ENCODE results near the gene DOCK2.
"Not testable (repeated sequence)": the region's sequence is repeated elsewhere in the genome, so short reads cannot be mapped to it uniquely, and the experiment has no call there.

DOCK2 gene

DNA sequence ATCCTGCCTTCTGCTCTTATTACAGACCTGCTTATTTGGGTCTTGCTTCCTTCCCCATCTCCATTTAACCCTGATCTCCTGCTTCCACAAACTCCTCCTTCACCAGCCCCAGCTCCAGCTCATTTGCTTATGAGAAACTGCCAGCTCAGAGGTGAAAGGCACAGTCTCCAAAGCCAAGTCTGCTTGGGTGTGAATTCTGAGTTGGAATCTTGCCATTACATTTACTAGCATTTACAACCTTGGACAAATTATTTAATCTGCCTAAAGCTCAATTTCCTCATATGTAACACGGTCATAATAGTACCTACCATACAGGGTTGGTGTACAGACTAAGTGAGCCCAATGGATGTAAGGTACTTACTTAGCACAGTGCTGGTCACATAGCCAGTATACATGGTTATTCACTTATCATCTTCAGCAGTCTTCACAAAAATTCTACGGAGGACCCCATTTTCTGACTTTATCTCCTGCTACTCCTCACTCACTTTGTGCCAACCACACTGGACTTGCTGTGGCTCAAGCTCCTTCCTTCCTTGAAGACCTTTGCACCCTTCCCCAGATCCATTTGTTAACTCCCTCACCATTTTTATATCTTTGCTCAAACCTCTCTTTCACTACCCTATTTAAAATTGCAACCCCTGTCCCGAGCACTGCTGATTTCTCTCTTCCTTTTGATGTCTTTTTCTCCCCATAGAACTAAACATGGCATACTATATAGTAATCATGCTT lies 86.2 kb downstream of the DOCK2 start:
- no peak for DNase-seq

DNA sequence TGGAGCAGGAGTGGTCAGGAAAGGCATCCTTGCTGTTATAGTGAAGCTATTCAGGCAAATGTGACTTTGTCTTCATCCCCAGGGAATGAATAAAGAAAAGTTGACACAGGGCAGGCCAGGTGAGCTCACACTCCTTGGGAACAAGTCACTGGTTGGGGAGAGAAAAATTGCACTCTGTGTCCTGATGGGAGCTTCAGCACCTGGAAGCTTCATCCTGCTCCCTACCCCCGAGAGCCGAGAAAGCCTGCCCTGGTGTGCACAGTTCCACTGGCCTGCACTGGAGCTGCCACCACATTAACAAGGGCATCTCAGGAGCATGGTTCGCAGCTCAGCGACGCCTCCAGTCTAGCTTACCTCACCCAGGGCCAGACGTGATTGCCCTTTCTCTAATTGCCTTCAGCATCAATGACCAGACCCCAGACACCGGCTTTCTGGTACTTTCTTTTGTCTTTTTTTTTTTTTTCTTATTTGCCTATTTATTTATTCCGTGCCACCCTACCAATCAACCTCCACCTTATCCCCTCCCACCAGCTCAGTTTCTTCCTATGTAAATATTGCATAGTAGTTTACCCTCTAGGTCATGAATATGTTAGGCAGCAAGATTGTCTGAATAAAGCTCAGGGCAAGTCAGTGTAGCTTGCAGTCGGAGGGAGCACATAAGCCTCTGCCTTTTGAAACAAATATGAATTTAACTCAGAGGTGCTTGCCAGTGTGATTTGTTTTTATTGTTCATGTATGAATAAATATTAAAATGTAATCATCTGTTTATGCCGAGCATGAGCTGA lies 87.4 kb downstream of the DOCK2 start:
- DNase-seq: no peak

DNA sequence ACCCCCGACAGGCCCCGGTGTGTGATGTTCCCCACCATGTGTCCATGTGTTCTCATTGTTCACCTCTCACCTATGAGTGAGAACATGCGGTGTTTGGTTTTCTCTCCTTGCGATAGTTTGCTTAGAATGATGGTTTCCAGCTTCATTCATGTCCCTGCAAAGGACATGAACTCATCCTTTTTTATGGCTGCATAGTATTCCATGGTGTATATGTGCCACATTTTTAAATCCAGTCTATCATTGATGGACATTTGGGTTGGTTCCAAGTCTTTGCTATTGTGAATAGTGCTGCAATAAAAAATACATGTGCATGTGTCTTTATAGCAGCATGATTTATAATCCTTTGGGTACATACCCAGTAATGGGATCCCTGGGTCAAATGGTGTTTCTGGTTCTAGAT lies 88.6 kb downstream of the DOCK2 start:
- DNase-seq: not testable (repeated sequence)

DNA sequence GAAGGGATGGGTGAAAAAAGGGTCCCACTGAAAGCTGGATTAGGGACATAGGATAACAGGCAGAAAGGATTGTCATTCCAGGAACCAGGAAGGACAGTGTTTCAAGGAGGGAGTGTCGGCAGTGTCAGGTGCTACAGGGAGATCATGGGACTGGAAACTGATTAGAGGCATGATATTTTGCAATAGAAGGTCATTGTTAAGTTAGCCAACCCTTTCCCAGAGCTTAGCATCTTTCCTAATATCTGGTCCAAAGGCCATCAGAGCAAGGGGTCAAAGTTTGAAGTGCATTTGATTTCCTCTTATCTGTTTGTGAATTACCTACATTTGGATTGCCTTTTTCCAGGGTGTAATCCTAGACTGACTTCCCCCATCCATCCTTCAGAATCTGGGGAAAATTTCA lies 91.3 kb downstream of the DOCK2 start:
- no peak for DNase-seq

DNA sequence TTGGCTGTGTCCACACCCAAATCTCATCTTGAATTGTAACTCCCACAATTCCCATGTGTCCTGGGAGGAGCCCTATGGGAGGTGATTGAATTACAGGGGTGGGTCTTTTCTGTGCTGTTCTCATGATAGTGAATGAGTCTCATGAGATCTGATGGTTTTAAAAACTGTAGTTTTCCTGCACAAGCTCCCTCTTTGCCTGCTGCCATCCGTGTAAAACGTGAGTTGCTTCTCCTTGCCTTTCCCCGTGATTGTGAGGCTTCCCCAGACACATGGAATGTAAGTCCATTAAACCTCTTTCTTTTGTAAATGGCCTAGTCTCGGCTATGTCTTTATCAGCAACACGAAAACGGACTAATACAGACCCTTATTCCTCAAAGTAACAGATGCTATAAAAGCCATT lies 94.1 kb downstream of the DOCK2 start:
- no peak for DNase-seq

DNA sequence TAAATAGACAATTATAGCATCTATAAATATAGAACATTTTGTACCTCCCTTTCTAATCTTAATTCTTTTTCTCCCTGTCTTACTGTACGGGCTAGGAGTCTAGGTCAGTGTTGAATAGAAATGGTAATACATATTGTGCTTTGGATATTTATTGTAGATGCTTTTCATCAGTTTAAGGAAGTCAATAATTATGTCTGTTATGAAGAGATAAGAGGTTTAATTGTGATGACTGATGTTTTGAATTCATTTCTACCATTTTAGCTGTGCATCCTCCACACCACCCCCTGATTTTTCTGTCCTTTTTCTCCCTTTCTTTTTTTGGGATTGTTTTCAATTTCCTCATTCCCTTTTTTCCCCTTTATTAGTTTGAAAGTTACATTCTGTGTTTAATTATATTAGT lies 95.8 kb downstream of the DOCK2 start:
- DNase-seq: no peak

DNA sequence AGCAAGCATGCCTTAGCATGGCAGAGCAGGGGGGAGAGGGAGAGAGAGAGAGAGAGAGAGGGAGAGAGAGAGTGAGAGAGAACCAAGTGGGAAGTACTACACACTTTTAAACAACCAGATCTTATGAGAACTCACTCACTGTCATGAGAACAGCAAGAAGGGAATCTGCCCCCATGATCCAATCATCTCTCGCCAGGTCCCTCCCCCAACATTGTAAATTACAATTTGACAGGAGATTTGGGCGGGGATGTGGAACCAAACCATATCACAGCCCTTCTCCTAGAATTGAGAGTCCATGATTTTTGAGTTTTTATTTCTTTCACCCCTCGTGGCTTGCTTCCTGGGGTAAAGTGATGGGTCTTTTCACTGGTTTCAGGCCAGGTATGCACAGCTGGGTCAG lies 98.8 kb downstream of the DOCK2 start:
- DNase-seq: no peak

DNA sequence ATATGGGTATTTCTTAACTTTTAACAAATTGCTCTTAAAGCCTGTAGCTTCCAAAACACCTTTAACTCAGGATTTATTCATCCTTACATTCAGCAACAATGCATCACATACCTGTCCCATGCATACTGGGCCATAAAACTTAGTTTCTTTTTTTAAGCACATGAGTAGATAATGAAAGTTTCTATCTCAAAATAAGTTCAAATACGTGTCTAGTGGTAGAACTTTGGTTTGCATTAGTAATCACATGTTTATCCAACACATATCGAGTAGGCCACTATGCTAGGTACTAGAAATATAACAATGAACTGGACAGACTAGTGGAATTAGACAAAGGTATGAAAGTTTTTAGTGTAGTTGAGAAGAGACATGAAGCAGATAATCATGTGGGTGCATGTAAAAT lies 99.6 kb downstream of the DOCK2 start:
- DNase-seq: no peak

DNA sequence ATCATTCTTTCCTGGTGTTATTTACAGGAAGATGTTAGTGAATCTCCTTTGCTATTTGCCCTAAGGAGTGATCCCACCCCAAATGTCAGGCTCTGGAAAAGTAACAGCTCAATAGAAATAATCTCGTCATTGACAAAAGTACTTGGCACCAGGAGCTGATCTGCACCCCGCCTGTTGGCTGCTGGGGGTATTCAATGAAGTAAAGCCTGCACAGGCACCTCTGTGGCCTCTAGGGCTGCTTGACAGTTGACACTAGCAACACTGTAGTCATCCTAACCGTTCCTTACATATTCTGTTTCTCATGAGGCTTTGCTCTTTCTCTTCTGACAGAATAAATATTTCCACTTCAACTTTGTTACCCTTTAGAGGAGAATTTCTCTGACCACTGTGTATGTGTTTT lies 103.4 kb downstream of the DOCK2 start:
- no peak for DNase-seq

DNA sequence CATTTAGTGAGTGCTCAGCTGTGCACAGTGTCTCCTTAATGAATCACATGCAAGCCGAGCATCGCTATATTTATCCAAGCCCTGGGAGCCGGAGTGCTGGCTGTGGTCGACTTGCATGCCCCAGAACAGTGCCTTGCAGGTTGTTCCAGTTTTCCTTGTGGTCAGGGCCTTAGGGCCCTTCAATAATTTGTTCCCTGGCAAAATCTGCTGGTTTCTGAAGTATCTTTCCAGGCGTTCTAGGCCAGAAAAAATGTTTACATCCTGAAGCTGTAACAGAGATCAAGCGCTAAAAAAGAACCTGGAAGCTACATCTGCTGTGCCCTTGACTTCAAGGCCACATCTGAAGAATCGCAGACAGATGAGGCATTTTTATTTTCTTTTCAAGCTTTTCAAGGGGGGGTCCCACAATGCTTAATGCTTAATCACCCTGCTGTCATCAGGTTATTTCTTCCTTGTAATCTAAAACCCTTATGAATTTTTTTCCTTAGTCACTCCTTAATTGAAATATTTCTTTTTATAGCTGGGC lies 105.8 kb downstream of the DOCK2 start:
- DNase-seq: no peak

DNA sequence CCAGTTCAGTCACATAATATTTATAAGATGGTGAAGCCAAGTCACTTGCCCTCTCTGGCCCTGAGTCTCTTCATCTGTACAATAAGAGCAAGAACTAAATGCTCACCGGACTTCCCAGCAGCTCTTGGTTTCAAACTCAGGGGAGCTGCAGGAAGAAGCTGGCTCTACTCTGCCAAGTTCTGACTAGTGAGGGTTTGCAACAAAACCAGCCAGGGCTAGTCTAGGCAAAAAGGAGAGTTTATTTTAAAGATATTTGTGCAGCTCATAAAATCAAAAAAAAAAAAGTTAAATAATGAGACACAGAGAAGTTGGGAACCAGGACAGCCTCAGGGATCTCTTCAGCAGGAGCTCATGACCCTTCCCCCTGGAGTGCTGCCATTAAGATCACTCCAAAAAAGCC lies 107.3 kb downstream of the DOCK2 start:
- DNase-seq: no peak

DNA sequence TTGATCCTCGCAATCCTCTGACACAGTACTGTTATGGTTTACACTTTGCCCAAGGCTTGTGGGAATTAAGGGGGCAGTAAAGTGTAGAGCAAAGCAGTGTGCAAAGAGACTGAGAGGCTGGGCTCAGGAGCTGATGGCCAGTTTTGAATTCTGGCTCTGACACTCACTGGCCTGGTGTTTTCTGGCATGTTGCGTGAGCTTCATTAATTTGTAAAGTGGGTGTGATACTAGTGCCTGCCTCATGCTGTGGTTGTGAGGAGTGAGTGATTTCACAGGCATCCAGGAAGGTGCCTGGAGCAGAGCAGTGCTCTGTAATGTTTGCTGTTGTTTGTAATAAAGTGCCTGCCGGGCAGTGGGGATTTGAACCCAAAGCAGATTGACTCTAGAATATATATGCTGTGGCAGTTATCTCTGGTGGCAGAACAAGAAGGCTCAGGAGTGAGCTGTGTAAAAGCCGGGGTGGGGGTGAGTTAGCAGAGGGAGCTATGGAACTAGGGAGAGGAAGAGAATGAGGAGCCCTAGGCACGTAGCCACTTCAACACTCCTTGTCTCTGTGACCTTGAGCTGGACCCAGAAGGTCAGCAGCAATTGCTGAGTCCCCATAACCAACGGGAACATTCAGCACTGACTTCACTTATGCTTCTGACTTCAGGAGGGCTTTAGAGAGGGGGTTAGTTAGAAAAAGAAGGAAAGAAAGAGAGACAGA lies 108.5 kb downstream of the DOCK2 start:
- no peak for DNase-seq

DNA sequence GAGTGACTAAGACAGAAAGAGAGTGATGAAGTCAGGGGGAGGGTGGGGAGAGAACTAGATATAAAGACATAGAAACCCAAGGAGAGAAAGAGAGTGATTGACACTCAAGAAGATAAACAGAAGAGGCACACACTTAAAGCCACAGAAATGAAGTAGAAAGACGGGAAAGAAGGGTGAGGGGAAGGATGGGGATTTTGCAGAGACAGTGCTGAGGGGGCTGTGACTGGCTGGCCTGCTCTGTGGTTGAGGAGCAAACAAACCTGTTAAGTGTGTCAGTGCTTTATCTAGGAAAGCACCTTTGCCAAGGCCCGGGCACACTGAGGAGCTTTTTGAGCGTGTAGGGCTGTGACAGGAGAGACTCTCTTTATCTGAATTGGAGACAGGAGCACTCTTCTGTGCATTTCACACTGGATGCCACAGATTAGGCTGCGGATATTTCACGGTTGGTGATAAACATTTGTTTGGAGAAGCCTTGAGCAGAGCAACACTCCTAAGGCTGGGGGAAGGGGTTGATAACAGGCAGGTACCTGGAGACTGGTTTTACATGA lies 109.1 kb downstream of the DOCK2 start:
- no peak for DNase-seq

DNA sequence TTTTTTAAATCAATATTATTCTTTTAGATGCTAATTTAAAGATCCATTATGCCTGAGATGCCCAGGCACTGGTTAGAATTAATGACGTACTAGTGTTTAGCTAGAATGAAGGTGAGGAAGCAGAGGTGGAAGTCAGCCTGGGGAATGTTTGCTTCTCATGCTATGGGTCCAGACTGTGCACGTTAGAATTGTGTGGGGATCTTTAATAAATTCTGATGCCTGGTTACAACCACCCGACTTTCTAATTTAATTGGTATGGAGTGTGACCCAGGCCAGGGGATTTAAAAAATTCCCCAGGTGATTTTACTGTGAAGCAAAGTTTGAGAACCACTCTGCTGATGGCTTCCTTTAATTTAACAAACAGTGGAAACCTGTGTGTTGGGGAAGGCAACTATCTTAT lies 111.1 kb downstream of the DOCK2 start:
- DNase-seq: no peak

DNA sequence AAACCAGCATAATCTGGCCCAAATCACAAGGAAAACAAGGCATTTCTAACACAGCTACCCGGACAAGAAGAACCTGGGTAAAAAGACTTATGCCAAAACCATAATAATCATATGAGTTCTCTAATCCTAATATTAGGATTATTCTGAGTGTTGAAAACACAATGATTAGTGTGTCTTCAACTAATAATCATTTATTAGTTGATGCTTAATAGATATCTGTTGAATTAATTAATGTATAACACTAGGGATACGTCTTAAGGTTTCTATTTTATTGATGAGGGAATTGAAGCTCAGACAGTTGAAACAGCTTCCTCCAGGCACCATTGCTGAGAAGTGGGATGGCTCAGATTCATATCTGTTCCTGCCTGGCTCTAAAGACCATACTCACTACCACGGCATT lies 112.2 kb downstream of the DOCK2 start:
- no peak for DNase-seq

DNA sequence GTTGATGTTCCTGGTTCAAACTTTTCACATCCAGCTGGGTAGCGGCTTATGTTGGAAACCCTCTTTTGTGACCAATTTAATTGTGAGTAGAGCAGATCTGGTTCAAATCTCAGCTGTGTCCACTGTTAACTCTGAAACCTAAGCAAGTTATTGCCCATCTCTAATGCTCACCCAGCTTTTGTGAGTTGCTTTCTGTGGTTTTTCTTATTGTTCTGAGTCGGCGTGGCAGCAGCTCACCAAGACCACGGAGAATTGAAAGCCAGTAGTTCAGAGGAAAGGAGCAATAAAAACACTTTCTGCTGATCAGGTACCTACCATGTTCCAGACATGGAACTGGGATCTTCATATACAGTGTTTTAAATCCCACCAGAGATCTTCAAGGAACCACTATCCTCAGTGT lies 114.4 kb downstream of the DOCK2 start:
- no peak for DNase-seq

DNA sequence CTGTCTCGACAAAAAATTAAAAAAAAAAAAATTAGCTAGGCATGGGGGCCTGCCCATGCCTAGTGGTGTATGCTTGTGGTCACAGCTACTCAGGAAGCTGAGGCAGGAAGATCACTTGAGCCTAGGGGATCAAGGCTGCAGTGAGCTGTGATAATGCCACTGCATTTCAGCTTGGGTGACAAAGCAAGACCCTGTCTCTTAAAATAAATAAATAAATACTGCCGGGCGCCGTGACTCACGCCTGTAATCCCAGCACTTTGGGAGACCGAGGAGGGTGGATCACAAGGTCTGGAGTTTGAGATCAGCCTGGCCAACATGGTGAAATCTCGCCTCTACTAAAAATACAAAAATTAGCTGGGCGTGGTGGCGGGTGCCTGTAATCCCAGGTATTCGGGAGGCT lies 115.5 kb downstream of the DOCK2 start:
- DNase-seq: not testable (repeated sequence)

DNA sequence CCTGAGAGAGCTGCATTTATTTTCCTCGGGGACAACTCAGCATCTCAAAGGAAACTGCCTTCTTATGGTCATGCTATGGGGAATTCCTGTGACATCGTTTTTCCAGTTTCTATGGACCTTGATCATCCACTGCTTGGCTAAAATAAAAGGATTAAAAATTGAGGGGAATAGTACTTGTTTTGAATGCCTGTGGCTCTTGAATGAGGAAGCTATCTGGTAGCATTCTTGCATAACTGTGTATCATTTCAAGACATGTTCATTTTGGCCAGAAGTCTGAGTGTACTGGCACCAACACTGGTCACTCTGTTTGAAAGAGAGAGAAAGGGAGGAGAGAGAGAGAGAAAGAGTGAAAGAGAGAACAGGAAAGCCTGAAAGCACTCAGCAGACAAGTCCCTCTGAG lies 116.7 kb downstream of the DOCK2 start:
- no peak for DNase-seq

DNA sequence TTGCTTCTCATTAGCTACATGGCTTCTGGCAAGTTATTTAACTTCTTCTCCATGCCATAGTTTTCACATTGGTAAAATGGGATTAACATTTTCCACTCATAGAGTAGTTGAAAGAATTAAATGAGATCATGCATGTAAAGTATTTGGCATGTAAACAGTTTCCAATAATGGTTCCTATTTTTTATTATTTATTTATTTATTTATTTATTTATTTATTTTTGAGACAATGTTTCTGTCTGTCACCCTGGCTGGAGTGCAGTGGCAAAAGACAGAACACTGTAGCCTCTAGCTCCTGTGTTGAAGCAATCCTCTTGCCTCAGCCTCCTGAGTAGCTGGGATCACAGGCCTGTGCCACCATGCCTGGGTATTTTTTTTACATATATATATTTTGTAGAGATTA lies 117.7 kb downstream of the DOCK2 start:
- no peak for DNase-seq

DNA sequence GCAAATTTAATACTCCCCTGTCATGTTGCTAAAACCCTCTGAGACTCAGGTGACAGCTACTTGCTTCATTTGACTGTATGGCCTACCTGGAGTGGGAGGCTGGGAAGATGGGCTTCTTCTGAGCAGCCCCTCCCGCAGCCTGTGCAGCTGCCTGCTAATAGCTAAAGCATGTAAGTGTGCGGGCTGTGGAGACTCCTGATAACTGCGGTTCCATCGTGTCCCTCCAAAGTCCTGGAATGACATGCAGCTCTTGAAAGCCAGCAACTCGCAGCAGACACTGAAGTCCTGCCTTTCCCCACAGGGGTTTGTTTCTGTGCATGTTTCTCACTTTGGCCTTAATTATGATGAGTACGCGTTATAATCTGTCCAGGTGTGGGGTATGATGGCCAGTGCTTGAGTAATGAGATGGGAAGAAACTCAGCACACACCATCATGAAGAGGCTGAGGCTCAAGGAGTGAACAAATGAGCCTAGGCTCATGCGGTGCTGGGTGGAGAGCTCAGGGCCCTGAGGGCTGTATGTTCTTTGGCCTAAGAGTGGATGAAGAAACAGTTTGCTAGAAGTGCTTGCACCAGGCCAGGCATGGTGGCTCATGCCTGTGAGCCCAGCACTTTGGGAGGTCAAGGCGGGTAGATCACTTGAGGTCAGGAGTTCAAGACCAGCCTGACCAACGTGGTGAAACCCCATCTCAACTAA lies 119.1 kb downstream of the DOCK2 start:
- DNase-seq: no peak

DNA sequence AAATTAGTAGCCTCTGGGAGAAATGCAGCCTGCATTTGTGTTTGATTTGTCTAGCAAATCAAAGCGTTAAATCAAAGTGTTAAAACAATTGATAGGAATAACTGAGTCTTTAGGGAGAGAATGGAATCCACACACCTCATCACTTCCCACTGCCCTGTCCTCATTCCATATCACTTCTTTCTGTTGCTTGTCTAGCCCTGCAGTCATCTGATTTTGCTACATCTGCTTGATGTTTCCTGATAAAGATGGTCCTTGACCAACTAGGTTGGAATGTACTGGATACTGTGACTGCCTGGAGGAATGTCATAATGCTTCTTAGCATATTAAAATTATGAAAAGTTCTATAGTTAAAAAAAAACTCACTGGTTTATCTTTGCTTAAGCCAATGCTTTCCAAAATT lies 119.9 kb downstream of the DOCK2 start:
- no peak for DNase-seq

DNA sequence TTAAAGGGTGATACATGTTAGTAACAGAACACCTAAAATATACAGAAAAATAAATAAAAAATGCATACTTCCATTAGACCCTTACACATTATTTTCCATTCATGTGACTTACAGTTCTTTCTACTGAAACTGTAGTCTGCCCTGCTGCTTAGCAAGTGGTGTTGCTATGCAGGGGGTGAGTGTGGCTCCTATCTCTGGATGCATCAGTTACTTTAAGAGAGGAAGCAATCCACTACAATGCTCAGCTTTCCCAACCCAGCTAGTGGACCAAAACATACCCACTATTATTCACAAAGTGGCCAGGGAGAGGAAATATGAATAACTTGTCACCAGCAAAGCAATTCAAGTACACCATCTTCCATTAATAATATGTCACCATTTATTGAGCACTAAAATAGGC lies 121.8 kb downstream of the DOCK2 start:
- no peak for DNase-seq

DNA sequence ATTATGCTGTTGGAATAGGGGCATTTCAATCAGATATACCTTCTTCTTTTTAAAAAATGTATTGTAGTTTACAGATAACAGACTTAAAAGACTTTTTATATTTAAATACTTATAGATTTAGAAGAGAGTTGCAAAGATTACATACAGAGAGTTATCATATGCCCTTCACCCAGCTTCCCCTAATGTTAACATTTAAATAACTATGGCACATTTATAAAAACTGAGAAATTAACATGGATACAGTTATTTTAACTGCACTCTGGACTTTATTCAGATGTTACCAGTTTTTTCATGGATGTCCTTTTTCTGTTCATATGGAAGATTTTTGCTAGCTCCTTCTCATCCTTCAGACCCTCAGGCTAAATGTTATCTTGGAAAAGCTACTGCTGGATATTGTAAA lies 123.2 kb downstream of the DOCK2 start:
- no peak for DNase-seq
